Esophagus squamous epithelium (tissue), 5 donors: ENCODE data around the gene ANKS1B. TPM values are rescaled to one million over a fixed set of nuclear protein-coding genes. Genes with fewer than 3 reads are reported as not detected.

ENCODE experiments used
- DNase-seq: peaks from one replicate; lab custom pipeline; 2025; lab: John Stamatoyannopoulos, UW
- H3K27ac ChIP-seq, 4 donors: fragments of 200-600 bp; sonication (generic); one replicate each; pipeline ENCODE4 v1.5.1; 2016 to 2019; ENCODE audit warnings: mild to moderate bottlenecking in 1 of 4
- H3K27me3 ChIP-seq, 4 donors: fragments of 200-600 bp; sonication (generic); 1 replicate in 3 of 4; 2 replicates in 1 of 4; pipeline versions ENCODE4 v1.5.1 to v1.6.0; 2017 to 2021; ENCODE audit warnings: antibody characterized with exemption in 1 of 4
- H3K36me3 ChIP-seq, 3 donors: fragments of 200-600 bp; sonication (generic); one replicate each; pipeline ENCODE4 v1.5.1; 2016 to 2019
- H3K4me1 ChIP-seq, 3 donors: fragments of 200-600 bp; sonication (generic); one replicate each; pipeline ENCODE4 v1.5.1; 2017 to 2019
- H3K4me3 ChIP-seq, 4 donors: fragments of 200-600 bp; sonication (generic); 1 replicate in 3 of 4; 2 replicates in 1 of 4; pipeline ENCODE4 v1.5.1; 2016 to 2019; ENCODE audit warnings: mild to moderate bottlenecking in 2 of 4, moderate library complexity in 1 of 4
- H3K9me3 ChIP-seq, 3 donors: fragments of 200-600 bp; sonication (generic); one replicate each; pipeline ENCODE4 v1.5.1; 2016 to 2019
- POLR2A ChIP-seq, 4 donors: fragments of 450-650 bp; IDR thresholded peaks; one replicate each; pipeline ENCODE4 v1.6.1; 2017; ENCODE audit warnings: antibody characterized with exemption in 4 of 4, mild to moderate bottlenecking in 4 of 4, moderate library complexity in 3 of 4
- WGBS, 2 donors: methylation state at CpG; one replicate each; pipeline ENCODE4 v1.1.5; 2018; 5-methylcytosine and 5-hydroxymethylcytosine counted together
- intact Hi-C: fragments of 100-400 bp; cut with DNase I; formaldehyde crosslinking; loops from one replicate; pipeline ENCODE4 v1.15.0; 2022
- total RNA-seq, 4 donors: library from RNA; depleted of rRNA; stranded (reverse); fragments of >200 nt; gene quantifications; one replicate each; pipeline ENCODE4 v1.1.0, GENCODE V29; 2016
- TF ChIP-seq, protein P1 (sequence below), 6 experiments: fragments of 450-650 bp in 4 of 6; fragments of 200-600 bp in 2 of 6; sonication (generic) in 2 of 6; IDR thresholded peaks; one replicate each; pipeline ENCODE4 v1.5.1; 2016 to 2019; ENCODE audit warnings: antibody characterized with exemption in 6 of 6, mild to moderate bottlenecking in 4 of 6, moderate library complexity in 4 of 6
- donor health status: DM: yes; HTN: yes; CAD: no.

ANKS1B gene
- total RNA-seq, 4 donors from 2014 or later = 1.6 to 15.8 (median 8.1) TPM

DNA sequence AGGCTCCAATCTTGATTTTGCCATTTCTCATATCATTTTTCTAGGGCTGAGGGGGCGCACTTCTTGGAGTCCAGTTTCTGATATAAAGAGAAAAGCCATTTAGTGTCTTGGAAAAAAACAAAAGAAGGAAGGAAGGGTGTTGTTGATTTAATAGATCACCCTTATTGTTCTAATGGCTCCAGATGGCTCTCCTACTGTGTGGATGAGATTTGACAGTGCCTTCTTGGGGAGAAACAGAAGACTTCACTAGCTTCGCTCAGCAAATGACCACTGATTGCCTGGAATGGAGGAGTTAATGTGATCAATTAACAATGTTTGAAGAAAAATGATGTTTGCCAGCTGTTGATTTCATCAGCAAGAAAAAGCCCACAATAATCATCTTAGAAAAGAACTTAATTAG lies 1123.5 kb downstream of the ANKS1B start:
- H3K36me3 ChIP-seq = no peaks in the 10 kb centered on the region
- no peaks in the 10 kb centered on the region for H3K9me3 ChIP-seq
- no peak for TF ChIP-seq POLR2A (IDR thresholded peaks at IDR 0.05)
- TF ChIP-seq, protein P1, sequence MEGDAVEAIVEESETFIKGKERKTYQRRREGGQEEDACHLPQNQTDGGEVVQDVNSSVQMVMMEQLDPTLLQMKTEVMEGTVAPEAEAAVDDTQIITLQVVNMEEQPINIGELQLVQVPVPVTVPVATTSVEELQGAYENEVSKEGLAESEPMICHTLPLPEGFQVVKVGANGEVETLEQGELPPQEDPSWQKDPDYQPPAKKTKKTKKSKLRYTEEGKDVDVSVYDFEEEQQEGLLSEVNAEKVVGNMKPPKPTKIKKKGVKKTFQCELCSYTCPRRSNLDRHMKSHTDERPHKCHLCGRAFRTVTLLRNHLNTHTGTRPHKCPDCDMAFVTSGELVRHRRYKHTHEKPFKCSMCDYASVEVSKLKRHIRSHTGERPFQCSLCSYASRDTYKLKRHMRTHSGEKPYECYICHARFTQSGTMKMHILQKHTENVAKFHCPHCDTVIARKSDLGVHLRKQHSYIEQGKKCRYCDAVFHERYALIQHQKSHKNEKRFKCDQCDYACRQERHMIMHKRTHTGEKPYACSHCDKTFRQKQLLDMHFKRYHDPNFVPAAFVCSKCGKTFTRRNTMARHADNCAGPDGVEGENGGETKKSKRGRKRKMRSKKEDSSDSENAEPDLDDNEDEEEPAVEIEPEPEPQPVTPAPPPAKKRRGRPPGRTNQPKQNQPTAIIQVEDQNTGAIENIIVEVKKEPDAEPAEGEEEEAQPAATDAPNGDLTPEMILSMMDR (IDR thresholded peaks at IDR 0.05) = no peak
- intact Hi-C loops = no loop called here
- no peaks in the 10 kb centered on the region for H3K4me1 ChIP-seq
- no peaks in the 10 kb centered on the region for H3K27me3 ChIP-seq
- no peak for DNase-seq
- H3K27ac ChIP-seq = no peak overlapping the region
- H3K4me3 ChIP-seq = no peak overlapping the region
- WGBS, 2 donors = 66 to 72% methylated on average over 2 of the region's 2 CpGs

DNA sequence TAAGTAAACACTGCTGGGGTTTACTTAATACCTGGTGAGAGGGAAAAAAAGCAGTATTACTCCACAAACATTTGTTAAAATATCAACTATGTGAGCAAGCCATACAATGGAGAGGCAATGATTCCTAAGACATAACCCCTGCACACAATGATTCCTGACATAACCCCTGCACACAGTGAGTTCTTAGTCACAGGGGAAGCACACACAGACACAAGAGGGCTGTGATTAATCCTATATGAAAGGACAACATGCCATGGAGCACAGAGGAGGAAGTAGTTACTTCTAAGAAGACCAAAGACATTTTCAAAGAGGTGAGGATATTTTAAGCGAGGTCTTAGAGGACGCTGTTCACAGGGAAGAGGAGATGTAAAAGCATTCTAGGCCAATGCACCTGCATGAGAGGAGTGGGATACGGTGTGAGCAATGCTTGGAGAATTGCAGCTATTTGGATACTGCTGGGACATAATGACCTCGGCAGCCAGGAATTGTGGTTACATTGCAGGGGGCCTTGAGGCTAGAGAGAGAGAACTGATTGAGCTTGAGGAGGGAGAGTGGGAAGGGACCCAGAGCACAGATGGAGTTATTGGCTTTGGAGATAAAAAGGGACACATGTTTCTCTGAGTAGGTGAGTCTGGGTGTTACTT lies 1127.7 kb downstream of the ANKS1B start:
- intact Hi-C loops = no loop called here

DNA sequence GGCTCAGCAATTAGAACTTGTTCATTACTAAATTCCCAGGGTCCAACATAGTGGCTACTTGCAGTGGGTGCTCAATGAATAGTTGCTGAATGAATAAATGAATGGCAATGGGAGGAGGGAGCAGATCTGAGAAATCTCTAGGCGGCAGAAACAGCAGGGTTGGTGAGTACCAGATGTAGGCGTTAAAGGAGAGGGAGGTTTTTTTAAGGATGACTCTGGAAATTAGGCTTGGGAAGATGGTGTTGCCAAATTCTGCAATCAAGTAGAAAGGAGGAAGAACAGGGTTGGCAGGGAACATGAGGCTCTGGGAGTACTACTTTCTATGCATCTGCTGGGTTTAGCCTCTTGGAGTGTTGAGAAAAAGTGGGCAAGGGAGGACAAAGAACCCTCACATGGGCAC lies 1132.6 kb downstream of the ANKS1B start:
- intact Hi-C loops = no loop called here
- H3K4me1 ChIP-seq = no peaks in the 10 kb centered on the region
- H3K4me3 ChIP-seq = no peak overlapping the region
- H3K27me3 ChIP-seq = no peaks in the 10 kb centered on the region
- no peaks in the 10 kb centered on the region for H3K9me3 ChIP-seq
- no peaks in the 10 kb centered on the region for H3K36me3 ChIP-seq
- DNase-seq = no peak
- no peak overlapping the region for H3K27ac ChIP-seq
- no peak for TF ChIP-seq POLR2A (IDR thresholded peaks at IDR 0.05)
- TF ChIP-seq, protein P1 (IDR thresholded peaks at IDR 0.05) = no peak
- 83 to 87% methylated on average over 2 of the region's 2 CpGs for WGBS, 2 donors

More for the DNA sequence above, 1127.7 kb downstream of the ANKS1B start:
- DNase-seq = no peak
- Histone ChIP-seq H3K4me3 (no peak overlapping the region), H3K9me3 (no peaks in the 10 kb centered on the region), H3K36me3 (no peaks in the 10 kb centered on the region), H3K27ac (no peak overlapping the region), H3K27me3 (no peaks in the 10 kb centered on the region), H3K4me1 (no peaks in the 10 kb centered on the region)
- WGBS, 2 donors = 47 to 48% methylated on average over 4 of the region's 4 CpGs
- TF ChIP-seq POLR2A (IDR thresholded peaks at IDR 0.05) = no peak
- TF ChIP-seq, protein P1 (IDR thresholded peaks at IDR 0.05) = no peak

DNA sequence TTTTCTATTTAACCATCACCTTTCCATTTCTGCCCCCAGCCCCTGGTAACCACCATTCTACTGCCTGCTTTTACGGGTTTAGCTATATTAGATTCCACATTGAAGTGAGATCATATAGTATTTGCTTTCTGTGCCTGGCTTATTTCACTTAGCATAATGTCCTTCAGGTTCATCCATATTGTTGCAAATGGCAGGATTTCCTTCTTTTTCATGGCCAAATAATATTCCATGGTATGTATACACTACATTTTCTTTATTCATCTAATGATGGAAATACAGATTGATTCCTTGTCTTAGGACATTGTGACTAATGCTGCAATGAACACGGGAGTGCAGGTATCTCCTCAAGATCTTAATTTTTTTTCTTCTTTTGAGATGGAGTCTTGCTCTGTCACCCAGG lies 1137.5 kb downstream of the ANKS1B start:
- Histone ChIP-seq H3K4me3 (no peak overlapping the region), H3K27me3 (no peaks in the 10 kb centered on the region), H3K4me1 (no peaks in the 10 kb centered on the region), H3K27ac (no peak overlapping the region), H3K36me3 (no peaks in the 10 kb centered on the region), H3K9me3 (no peaks in the 10 kb centered on the region)
- intact Hi-C loops = no loop called here
- WGBS, 2 donors = 86 to 95% methylated on average over 2 of the region's 2 CpGs
- DNase-seq = no peak
- TF ChIP-seq, protein P1 (IDR thresholded peaks at IDR 0.05) = no peak
- no peak for TF ChIP-seq POLR2A (IDR thresholded peaks at IDR 0.05)

DNA sequence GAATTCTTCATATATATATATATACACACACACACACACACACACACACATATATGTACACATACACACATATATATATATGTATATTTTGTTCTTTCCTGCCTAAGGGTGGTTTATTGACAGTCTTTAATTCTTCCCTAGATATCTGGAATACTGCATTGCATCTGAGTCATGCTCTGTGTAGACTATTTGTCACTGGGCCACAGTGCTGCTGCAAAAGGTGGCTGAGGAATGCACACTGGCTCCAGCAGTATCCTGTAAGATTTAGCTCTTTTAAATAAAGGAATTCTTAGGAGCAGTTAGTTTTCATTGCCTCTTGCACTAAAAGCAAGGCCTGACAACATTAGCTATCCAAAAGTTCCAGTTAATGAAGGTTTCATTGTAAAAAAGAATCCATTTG lies 1138.8 kb downstream of the ANKS1B start:
- Histone ChIP-seq H3K27me3 (no peaks in the 10 kb centered on the region), H3K27ac (no peak overlapping the region), H3K9me3 (no peaks in the 10 kb centered on the region), H3K36me3 (no peaks in the 10 kb centered on the region), H3K4me1 (no peaks in the 10 kb centered on the region), H3K4me3 (no peak overlapping the region)
- TF ChIP-seq POLR2A (IDR thresholded peaks at IDR 0.05) = no peak
- TF ChIP-seq, protein P1 (IDR thresholded peaks at IDR 0.05) = no peak
- intact Hi-C loops = no loop called here
- no peak for DNase-seq
